22Rv1 (cell line): ENCODE data around the gene AADAT.

ENCODE experiments used
- H3K27ac ChIP-seq: fragments of 450-650 bp; 2 replicates; pipeline ENCODE4 v1.5.1; 2017
- ZFX ChIP-seq: fragments of 450-650 bp; IDR thresholded peaks from 2 replicates; pipeline ENCODE4 v1.6.1; 2017; ENCODE audit warnings: antibody characterized with exemption, borderline replicate concordance
- TF ChIP-seq, protein P1 (sequence below): fragments of 450-650 bp; IDR thresholded peaks from 2 replicates; pipeline ENCODE4 v1.5.1; 2017; ENCODE audit warnings: mild to moderate bottlenecking

Gene AADAT

DNA sequence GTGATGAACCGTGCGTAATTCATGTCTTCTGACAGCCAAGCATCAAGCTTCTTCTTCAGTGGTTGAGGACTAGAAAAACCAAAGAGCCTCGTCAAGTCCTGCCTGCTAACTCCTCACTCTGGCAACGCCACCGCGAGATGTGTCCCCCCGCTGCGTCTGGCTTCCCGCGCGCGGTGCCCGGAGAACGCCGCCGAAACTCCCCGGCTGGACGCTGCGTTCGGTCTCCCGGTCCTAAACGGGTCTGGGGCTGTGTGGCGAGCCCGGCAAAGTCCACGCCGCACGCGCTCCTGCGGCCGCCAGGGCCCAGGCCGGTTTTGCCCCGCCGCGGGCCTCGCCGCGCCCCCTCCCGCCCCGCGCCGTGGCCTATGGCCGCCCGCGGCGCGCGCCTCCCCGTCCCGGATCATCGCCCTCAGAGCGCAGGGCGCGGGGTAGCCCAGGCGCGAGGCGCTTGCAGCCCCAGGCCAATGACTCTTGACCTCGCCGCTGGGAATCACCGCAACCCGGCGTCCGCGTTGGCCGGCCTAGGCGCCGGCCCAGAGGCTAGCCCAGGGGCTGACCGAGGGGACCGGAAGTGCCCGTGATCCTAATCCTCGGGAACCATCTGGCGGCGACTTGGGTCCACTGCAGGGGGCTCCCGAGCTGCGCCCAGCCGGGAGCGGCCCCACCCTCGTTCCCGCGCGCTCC, at the start of gene AADAT:
AADAT (minus strand) TSS at position 289 of the 684 bp plus-strand sequence; CDS start at position 23, 266 bp downstream.
- peak within 1 kb of the TSS; percentile 37; the same call in 1 of the 2 replicates for H3K27ac ChIP-seq

DNA sequence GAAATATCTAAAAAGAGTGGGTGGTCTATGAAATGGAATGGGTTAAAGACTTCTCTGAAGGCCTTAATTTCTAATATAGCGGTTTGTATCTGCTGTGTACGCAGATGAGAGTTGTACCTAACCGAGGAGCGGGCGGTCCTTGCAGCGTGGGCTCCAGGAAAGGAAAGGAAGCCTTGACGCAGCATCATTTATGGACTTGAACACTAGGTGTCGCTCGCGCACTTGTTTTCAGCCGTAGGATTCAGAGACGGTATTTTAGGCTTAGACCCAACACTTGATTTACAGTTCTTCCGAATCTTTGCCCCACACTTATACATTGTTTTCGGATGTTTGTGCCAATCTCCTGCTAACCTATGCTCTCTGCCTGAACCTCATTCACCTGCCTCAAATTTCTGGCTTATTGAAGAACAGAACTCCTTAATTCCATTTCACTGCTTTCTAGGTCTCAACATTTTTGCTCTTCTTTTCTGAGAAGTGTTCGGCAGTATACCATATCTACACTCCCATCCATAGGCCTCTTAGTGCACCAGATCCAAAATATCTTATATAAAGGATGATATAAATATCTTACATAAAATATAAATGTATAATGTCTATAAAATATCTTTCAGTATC, 48.9 kb upstream of the AADAT start:
- H3K27ac ChIP-seq = no peak overlapping the region
- TF ChIP-seq, protein P1, sequence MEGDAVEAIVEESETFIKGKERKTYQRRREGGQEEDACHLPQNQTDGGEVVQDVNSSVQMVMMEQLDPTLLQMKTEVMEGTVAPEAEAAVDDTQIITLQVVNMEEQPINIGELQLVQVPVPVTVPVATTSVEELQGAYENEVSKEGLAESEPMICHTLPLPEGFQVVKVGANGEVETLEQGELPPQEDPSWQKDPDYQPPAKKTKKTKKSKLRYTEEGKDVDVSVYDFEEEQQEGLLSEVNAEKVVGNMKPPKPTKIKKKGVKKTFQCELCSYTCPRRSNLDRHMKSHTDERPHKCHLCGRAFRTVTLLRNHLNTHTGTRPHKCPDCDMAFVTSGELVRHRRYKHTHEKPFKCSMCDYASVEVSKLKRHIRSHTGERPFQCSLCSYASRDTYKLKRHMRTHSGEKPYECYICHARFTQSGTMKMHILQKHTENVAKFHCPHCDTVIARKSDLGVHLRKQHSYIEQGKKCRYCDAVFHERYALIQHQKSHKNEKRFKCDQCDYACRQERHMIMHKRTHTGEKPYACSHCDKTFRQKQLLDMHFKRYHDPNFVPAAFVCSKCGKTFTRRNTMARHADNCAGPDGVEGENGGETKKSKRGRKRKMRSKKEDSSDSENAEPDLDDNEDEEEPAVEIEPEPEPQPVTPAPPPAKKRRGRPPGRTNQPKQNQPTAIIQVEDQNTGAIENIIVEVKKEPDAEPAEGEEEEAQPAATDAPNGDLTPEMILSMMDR = peak; percentile 66
- TF ChIP-seq ZFX = no peak

More for the DNA sequence above, at the start of gene AADAT:
- TF ChIP-seq ZFX = no peak
- TF ChIP-seq, protein P1 = peak; percentile 57

DNA sequence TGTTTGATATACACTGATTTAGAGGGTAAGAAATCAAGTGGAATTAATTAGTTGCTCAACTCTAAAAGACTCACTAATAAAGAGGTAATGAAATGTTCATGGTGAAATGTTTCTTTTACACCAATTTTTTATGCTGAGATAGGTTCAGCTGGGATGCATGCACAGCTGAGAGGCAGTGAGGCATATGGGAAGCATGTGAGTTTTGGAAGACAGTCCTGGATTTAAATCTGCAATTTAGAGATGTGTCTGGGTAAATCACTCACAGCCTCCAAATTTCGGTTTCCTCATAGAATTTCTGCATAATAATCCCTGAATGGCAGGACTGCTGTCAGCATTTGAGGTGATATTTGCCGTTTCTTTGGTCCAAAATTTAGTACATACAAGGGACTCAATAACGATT, 48.2 kb upstream of the AADAT start:
- no peak overlapping the region for H3K27ac ChIP-seq
- TF ChIP-seq, protein P1 = no peak
- TF ChIP-seq ZFX = no peak

DNA sequence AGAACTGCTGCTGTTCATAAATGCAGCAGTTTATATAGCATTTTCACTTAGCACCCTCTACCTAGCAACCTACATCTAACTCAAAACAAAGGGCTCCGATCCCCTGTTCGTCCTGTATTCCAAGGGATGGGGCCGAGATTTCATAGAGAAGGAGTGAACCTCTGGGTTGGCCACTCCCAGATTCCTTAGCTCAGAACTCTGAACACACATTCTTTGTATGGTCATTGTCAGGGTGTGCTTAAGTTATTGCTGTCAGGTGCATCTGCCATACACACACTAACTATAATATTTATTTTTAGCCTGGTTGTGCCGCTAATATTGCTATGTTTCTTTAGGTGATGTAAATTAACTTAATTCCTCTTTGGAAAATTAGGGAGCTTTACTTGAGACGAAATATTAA, 47.7 kb upstream of the AADAT start:
- TF ChIP-seq ZFX = no peak
- TF ChIP-seq, protein P1 = no peak
- H3K27ac ChIP-seq = no peak overlapping the region

DNA sequence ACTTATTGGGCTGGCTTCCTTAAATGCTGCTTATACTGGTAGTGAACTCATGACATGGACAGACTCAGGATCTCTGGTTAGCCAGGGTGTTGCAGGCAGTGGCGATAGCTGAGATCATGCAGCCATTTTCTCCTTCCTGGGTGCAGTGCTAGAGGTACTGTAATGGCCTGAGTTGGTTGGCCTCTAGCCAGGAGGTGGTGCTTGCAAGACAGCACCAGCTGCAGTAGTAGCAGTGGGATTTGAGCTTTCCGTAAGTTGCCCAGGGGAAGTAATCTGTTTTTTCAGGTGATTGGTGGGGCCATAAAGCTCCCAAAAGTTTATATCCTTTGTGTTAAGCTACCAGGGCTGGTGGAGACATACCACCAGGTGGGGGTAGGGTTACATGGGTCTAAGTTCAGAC, 45.1 kb upstream of the AADAT start:
- no peak overlapping the region for H3K27ac ChIP-seq
- TF ChIP-seq, protein P1 = no peak
- no peak for TF ChIP-seq ZFX

DNA sequence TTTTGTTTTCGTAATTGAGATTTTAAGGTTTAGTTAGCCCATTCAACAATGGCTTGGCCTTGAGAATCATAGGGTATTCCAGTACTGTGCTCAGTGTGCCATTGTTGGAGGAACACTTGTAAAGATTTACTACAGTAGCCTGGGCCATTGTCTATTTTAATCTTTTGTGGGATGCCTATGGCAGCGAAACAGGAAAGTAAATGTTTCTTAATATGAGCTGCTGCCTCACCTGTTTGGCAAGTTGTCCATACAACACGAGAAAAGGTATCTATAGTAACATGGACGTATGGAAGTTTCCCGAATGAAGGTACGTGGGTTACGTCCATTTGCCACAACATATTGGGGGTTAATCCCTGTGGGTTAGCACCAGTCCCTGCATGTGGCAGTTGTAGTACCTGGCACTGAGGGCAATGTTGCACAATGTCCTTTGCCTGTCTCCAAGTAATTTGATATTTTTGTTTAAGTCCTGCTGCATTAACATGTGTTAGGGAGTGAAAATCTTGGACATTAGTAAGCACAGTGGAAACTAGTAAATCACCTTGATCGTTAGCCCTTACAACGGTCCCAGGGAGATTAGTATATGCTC, 38.6 kb upstream of the AADAT start:
- TF ChIP-seq ZFX = no peak
- TF ChIP-seq, protein P1 = no peak
- no peak overlapping the region for H3K27ac ChIP-seq

DNA sequence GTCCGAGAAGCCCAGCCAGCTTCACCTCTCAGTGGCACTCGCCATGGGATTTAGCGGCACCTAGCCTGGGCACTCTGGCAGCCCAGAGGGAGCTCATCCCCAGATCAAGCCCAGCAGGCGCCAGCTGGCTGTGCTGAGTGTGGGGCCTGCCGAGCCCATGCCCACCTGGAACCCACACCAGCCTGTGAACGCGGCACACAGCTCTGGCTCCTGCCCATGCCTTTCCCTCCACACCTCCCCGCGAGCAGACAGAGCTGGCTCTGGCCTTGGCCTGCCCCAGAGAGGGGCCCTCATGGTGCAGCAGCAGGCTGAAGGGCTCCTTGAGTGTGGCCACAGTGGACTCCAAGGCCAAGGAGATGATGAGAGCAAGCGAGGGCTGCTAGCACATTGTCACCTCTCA, 38.0 kb upstream of the AADAT start:
- H3K27ac ChIP-seq = no peak overlapping the region
- TF ChIP-seq, protein P1 = no peak
- TF ChIP-seq ZFX = no peak
